ENCODE data around the gene NUP98.
"Not testable (repeated sequence)": the region's sequence is repeated elsewhere in the genome, so short reads cannot be mapped to it uniquely, and the experiment has no call there.

DNA sequence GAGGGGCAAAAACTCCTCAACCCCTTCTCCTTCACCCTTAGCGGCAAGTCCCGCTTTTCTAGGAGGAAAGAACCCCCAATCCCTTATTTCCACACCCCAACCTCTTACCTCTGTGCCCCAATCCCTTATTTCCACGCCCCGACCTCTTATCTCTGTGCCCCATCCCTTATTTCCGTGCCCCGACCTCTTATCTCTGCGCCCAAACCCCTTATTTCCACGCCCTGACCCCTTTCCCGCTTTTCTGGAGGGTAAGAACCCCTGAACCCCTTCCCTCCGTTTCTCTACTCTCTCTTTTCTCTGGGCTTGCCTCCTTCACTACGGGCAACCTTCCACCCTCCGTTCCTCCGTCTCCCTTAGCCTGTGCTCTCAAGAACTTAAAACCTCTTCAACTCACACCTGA lies 148.5 kb downstream of the NUP98 start:
- not testable (repeated sequence) for TF ChIP-seq ZNF720 (CRISPR knock-in tag; IDR thresholded peaks at IDR 0.05); KDM2A (CRISPR knock-in tag; IDR thresholded peaks at IDR 0.05; ENCODE audit: borderline replicate concordance, low read depth); ZSCAN29 (CRISPR knock-in tag; conservative IDR thresholded peaks at IDR 0.05); CHD2 (IDR thresholded peaks at IDR 0.05; ENCODE audit: low read depth, low read length); POLR2A (IDR thresholded peaks at IDR 0.05; ENCODE audit: insufficient read depth in 1 of 2, low read depth in 2 of 2, low read length in 2 of 2); CTCF (CRISPR knock-in tag; IDR thresholded peaks at IDR 0.05); ZFP41 (CRISPR knock-in tag; IDR thresholded peaks at IDR 0.05; ENCODE audit: borderline replicate concordance); TAF1 (CRISPR knock-in tag; IDR thresholded peaks at IDR 0.05); MATR3 (CRISPR knock-in tag; IDR thresholded peaks at IDR 0.05); ZHX1 (CRISPR knock-in tag; IDR thresholded peaks at IDR 0.05; ENCODE audit: low read depth); NR2F6 (IDR thresholded peaks at IDR 0.05); NR2F6 (CRISPR knock-in tag; IDR thresholded peaks at IDR 0.05)
- TF ChIP-seq, protein P1, sequence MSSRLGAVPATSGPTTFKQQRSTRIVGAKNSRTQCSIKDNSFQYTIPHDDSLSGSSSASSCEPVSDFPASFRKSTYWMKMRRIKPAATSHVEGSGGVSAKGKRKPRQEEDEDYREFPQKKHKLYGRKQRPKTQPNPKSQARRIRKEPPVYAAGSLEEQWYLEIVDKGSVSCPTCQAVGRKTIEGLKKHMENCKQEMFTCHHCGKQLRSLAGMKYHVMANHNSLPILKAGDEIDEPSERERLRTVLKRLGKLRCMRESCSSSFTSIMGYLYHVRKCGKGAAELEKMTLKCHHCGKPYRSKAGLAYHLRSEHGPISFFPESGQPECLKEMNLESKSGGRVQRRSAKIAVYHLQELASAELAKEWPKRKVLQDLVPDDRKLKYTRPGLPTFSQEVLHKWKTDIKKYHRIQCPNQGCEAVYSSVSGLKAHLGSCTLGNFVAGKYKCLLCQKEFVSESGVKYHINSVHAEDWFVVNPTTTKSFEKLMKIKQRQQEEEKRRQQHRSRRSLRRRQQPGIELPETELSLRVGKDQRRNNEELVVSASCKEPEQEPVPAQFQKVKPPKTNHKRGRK (CRISPR knock-in tag; IDR thresholded peaks at IDR 0.05) = not testable (repeated sequence)
- TF ChIP-seq, protein P2, sequence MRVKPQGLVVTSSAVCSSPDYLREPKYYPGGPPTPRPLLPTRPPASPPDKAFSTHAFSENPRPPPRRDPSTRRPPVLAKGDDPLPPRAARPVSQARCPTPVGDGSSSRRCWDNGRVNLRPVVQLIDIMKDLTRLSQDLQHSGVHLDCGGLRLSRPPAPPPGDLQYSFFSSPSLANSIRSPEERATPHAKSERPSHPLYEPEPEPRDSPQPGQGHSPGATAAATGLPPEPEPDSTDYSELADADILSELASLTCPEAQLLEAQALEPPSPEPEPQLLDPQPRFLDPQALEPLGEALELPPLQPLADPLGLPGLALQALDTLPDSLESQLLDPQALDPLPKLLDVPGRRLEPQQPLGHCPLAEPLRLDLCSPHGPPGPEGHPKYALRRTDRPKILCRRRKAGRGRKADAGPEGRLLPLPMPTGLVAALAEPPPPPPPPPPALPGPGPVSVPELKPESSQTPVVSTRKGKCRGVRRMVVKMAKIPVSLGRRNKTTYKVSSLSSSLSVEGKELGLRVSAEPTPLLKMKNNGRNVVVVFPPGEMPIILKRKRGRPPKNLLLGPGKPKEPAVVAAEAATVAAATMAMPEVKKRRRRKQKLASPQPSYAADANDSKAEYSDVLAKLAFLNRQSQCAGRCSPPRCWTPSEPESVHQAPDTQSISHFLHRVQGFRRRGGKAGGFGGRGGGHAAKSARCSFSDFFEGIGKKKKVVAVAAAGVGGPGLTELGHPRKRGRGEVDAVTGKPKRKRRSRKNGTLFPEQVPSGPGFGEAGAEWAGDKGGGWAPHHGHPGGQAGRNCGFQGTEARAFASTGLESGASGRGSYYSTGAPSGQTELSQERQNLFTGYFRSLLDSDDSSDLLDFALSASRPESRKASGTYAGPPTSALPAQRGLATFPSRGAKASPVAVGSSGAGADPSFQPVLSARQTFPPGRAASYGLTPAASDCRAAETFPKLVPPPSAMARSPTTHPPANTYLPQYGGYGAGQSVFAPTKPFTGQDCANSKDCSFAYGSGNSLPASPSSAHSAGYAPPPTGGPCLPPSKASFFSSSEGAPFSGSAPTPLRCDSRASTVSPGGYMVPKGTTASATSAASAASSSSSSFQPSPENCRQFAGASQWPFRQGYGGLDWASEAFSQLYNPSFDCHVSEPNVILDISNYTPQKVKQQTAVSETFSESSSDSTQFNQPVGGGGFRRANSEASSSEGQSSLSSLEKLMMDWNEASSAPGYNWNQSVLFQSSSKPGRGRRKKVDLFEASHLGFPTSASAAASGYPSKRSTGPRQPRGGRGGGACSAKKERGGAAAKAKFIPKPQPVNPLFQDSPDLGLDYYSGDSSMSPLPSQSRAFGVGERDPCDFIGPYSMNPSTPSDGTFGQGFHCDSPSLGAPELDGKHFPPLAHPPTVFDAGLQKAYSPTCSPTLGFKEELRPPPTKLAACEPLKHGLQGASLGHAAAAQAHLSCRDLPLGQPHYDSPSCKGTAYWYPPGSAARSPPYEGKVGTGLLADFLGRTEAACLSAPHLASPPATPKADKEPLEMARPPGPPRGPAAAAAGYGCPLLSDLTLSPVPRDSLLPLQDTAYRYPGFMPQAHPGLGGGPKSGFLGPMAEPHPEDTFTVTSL (CRISPR knock-in tag; IDR thresholded peaks at IDR 0.05; ENCODE audit: borderline replicate concordance) = not testable (repeated sequence)
- TF ChIP-seq, protein P3, sequence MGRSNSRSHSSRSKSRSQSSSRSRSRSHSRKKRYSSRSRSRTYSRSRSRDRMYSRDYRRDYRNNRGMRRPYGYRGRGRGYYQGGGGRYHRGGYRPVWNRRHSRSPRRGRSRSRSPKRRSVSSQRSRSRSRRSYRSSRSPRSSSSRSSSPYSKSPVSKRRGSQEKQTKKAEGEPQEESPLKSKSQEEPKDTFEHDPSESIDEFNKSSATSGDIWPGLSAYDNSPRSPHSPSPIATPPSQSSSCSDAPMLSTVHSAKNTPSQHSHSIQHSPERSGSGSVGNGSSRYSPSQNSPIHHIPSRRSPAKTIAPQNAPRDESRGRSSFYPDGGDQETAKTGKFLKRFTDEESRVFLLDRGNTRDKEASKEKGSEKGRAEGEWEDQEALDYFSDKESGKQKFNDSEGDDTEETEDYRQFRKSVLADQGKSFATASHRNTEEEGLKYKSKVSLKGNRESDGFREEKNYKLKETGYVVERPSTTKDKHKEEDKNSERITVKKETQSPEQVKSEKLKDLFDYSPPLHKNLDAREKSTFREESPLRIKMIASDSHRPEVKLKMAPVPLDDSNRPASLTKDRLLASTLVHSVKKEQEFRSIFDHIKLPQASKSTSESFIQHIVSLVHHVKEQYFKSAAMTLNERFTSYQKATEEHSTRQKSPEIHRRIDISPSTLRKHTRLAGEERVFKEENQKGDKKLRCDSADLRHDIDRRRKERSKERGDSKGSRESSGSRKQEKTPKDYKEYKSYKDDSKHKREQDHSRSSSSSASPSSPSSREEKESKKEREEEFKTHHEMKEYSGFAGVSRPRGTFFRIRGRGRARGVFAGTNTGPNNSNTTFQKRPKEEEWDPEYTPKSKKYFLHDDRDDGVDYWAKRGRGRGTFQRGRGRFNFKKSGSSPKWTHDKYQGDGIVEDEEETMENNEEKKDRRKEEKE (IDR thresholded peaks at IDR 0.05) = not testable (repeated sequence)
